CD4-positive, alpha-beta T cell treated with Interleukin-15 for 4 hours (primary cell): ENCODE results near the gene PTH1R.
A peak's percentile ranks its signal among the peaks of the same experiment; 100 is the strongest.

ENCODE experiments used
- DNase-seq: peaks from one replicate; pipeline ENCODE4 v3.0.0-alpha.2; 2020; ENCODE audit warnings: low spot score

PTH1R gene

GRCh38 chr3:46883054-46883829, 5.7 kb downstream of the PTH1R start:
- DNase-seq: no peak

- DNase-seq: no peak
These were observed 6.3 kb downstream of the PTH1R start for GRCh38 chr3:46883830-46884185.

GRCh38 chr3:46884427-46884826, 6.9 kb downstream of the PTH1R start:
- DNase-seq: no peak

- no peak for DNase-seq
These were observed 7.4 kb downstream of the PTH1R start for GRCh38 chr3:46884929-46885328.

- no peak for DNase-seq
These were observed 8.1 kb downstream of the PTH1R start for GRCh38 chr3:46885612-46886011.

- no peak for DNase-seq
These were observed 10.5 kb downstream of the PTH1R start for GRCh38 chr3:46887980-46888494.

- DNase-seq: no peak
These were observed 11.2 kb downstream of the PTH1R start for GRCh38 chr3:46888705-46889104.

GRCh38 chr3:46889381-46890110, 12.0 kb downstream of the PTH1R start:
- no peak for DNase-seq

- no peak for DNase-seq
These were observed 12.6 kb downstream of the PTH1R start for GRCh38 chr3:46890132-46890531.

- no peak for DNase-seq
These were observed 13.6 kb downstream of the PTH1R start for GRCh38 chr3:46891132-46891531.

GRCh38 chr3:46892285-46893145, 15.0 kb downstream of the PTH1R start:
- no peak for DNase-seq

- DNase-seq: no peak
These were observed 15.7 kb downstream of the PTH1R start for GRCh38 chr3:46893146-46893748.

- DNase-seq: no peak
These were observed 16.2 kb downstream of the PTH1R start for GRCh38 chr3:46893763-46894162.

GRCh38 chr3:46894256-46894655, 16.7 kb downstream of the PTH1R start:
- DNase-seq: no peak

GRCh38 chr3:46895204-46895660, 17.7 kb downstream of the PTH1R start:
- DNase-seq: peak; percentile 76

GRCh38 chr3:46895761-46896160, 18.2 kb downstream of the PTH1R start:
- DNase-seq: no peak

GRCh38 chr3:46896386-46896785, 18.9 kb downstream of the PTH1R start:
- no peak for DNase-seq

GRCh38 chr3:46897031-46897430, 19.5 kb downstream of the PTH1R start:
- no peak for DNase-seq

GRCh38 chr3:46897829-46898320, 20.4 kb downstream of the PTH1R start:
- no peak for DNase-seq

- DNase-seq: no peak
These were observed 21.0 kb downstream of the PTH1R start for GRCh38 chr3:46898321-46899150.
